NB4 (cell line): Measurements from ENCODE around the gene KPNA3.

Experiments used
- DNase-seq: peaks from one replicate; pipeline ENCODE4 v3.0.0; 2010; ENCODE audit warnings: low read depth
- H3K4me3 ChIP-seq: one replicate; pipeline ENCODE4 v1.5.1; 2011; ENCODE audit warnings: mild to moderate bottlenecking, low read depth, low read length, moderate library complexity
- CTCF ChIP-seq: IDR thresholded peaks from one replicate; pipeline ENCODE4 v1.5.1; 2012; ENCODE audit warnings: low read depth, low read length
- MAX ChIP-seq: IDR thresholded peaks from 2 replicates; pipeline ENCODE4 v1.6.1; 2011; ENCODE audit warnings: low read depth, low read length
- MYC ChIP-seq: IDR thresholded peaks from 2 replicates; pipeline ENCODE4 v1.6.1; 2011; ENCODE audit warnings: low read depth, low read length
- POLR2A ChIP-seq: IDR thresholded peaks from 2 replicates; pipeline ENCODE4 v1.6.1; 2011; ENCODE audit warnings: mild to moderate bottlenecking; ENCODE audit not compliant: insufficient read length; ENCODE audit errors: extremely low read depth

The KPNA3 gene

GRCh38 chr13:49649963-49650312 is 142.5 kb downstream of the KPNA3 start:
- no peak for DNase-seq
- TF ChIP-seq CTCF = no peak
- TF ChIP-seq MYC = no peak
- TF ChIP-seq MAX = no peak
- no peak for TF ChIP-seq POLR2A
- H3K4me3 ChIP-seq = no peak overlapping the region
